NCI-H748 (cell line): ENCODE data around the gene CNOT1.
"Not testable (repeated sequence)": the region's sequence is repeated elsewhere in the genome, so short reads cannot be mapped to it uniquely, and the experiment has no call there.

Experiments used
- DNase-seq: peaks from one replicate; lab custom pipeline; 2025; ENCODE audit not compliant: unreplicated experiment; lab: John Stamatoyannopoulos, UW

The CNOT1 gene

GRCh38 chr16:58638148-58639036, 8.8 kb upstream of the CNOT1 start:
- no peak for DNase-seq

- not testable (repeated sequence) for DNase-seq
Measured at GRCh38 chr16:58637021-58637420, 7.4 kb upstream of the CNOT1 start.

- no peak for DNase-seq
Measured at GRCh38 chr16:58636466-58636865, 6.8 kb upstream of the CNOT1 start.

- DNase-seq = no peak
Measured at GRCh38 chr16:58635502-58635901, 5.9 kb upstream of the CNOT1 start.

- DNase-seq = no peak
Measured at GRCh38 chr16:58634265-58634802, 4.7 kb upstream of the CNOT1 start.

- peak; percentile 62 for DNase-seq
Measured at GRCh38 chr16:58628845-58629732, 537 bp downstream of the CNOT1 start.

GRCh38 chr16:58624209-58624608, 5.4 kb downstream of the CNOT1 start:
- DNase-seq = no peak

GRCh38 chr16:58620396-58620795, 9.2 kb downstream of the CNOT1 start:
- no peak for DNase-seq

- no peak for DNase-seq
Measured at GRCh38 chr16:58615280-58615679, 14.3 kb downstream of the CNOT1 start.

GRCh38 chr16:58614860-58615259, 14.8 kb downstream of the CNOT1 start:
- no peak for DNase-seq

- no peak for DNase-seq
Measured at GRCh38 chr16:58614212-58614611, 15.4 kb downstream of the CNOT1 start.

- not testable (repeated sequence) for DNase-seq
Measured at GRCh38 chr16:58612965-58613364, 16.7 kb downstream of the CNOT1 start.

GRCh38 chr16:58608601-58609136, 21.0 kb downstream of the CNOT1 start:
- DNase-seq = no peak

GRCh38 chr16:58605562-58605961, 24.1 kb downstream of the CNOT1 start:
- no peak for DNase-seq

- DNase-seq = no peak
Measured at GRCh38 chr16:58591083-58591482, 38.5 kb downstream of the CNOT1 start.

GRCh38 chr16:58589326-58589905, 40.2 kb downstream of the CNOT1 start:
- DNase-seq = no peak

- DNase-seq = no peak
Measured at GRCh38 chr16:58588406-58588805, 41.2 kb downstream of the CNOT1 start.

- DNase-seq = no peak
Measured at GRCh38 chr16:58586340-58587030, 43.1 kb downstream of the CNOT1 start.

GRCh38 chr16:58584831-58585505, 44.7 kb downstream of the CNOT1 start:
- DNase-seq = no peak
